ENCODE data around the gene TARDBP.
"Not testable (repeated sequence)": the region's sequence is repeated elsewhere in the genome, so short reads cannot be mapped to it uniquely, and the experiment has no call there.

The TARDBP gene

GRCh38 chr1:11061652-11062365, 49.4 kb downstream of the TARDBP start:
- DNase-seq, result no peak

GRCh38 chr1:11062965-11063401, 50.5 kb downstream of the TARDBP start:
- no peak for DNase-seq

- DNase-seq, result not testable (repeated sequence)
Observed at GRCh38 chr1:11063937-11064537, 51.6 kb downstream of the TARDBP start.

- no peak for DNase-seq
Observed at GRCh38 chr1:11064942-11065341, 52.5 kb downstream of the TARDBP start.

GRCh38 chr1:11065796-11066195, 53.3 kb downstream of the TARDBP start:
- DNase-seq, result no peak

- DNase-seq, result no peak
Observed at GRCh38 chr1:11067716-11068599, 55.5 kb downstream of the TARDBP start.

GRCh38 chr1:11068600-11069473, 56.4 kb downstream of the TARDBP start:
- no peak for DNase-seq

- DNase-seq, result no peak
Observed at GRCh38 chr1:11070876-11071275, 58.4 kb downstream of the TARDBP start.

- no peak for DNase-seq
Observed at GRCh38 chr1:11071463-11072215, 59.2 kb downstream of the TARDBP start.

GRCh38 chr1:11072216-11072917, 59.9 kb downstream of the TARDBP start:
- DNase-seq, result no peak

- not testable (repeated sequence) for DNase-seq
Observed at GRCh38 chr1:11073398-11073797, 60.9 kb downstream of the TARDBP start.
